Measurements from ENCODE around the gene CASZ1.

- no peak for TF ChIP-seq CTCF (IDR thresholded peaks at IDR 0.05)
- TF ChIP-seq POLR2A (IDR thresholded peaks at IDR 0.05), result no peak
- TF ChIP-seq EP300 (IDR thresholded peaks at IDR 0.05), result no peak
Measured at GRCh38 chr1:10722803-10723202, 73.6 kb downstream of the CASZ1 start.
